Measurements from ENCODE around the gene RFX8.

RFX8 gene

DNA sequence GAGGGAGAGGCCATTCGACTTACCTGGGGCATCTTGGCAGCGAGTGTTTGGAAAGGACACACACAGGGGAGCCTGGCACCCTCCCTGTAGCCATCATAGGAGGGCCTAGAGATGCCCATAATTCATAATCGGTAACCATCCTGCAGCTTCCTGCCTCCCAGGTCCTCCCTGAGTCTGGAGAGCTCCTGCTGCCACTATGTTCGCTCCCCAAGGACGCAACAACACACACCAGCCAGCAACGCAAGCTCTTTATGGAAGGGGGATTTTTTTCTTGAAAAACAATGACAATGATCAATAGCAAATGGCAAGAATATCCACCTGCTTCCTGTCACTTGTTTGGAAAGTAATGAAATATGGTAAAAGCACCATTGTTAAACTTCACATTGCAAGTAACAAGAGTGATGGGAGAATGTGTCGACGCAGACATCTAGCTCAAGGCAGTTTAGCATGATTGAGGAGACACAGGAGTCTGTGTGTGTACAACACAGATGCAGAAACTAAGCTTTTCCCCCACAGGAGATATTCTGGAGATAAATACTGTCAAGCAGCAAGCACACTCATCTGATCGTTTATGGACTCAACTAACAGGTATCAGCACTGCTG, 62.7 kb downstream of the RFX8 start:
- no peak for DNase-seq (ENCODE audit: low read depth in 2 of 3, low spot score in 1 of 3)

- DNase-seq (ENCODE audit: low read depth in 2 of 3, low spot score in 1 of 3), result no peak
These were observed 64.2 kb downstream of the RFX8 start for GRCh38 chr2:101410746-101411145.

- no peak for DNase-seq (ENCODE audit: low read depth in 2 of 3, low spot score in 1 of 3)
These were observed 64.8 kb downstream of the RFX8 start for GRCh38 chr2:101410114-101410513.

DNA sequence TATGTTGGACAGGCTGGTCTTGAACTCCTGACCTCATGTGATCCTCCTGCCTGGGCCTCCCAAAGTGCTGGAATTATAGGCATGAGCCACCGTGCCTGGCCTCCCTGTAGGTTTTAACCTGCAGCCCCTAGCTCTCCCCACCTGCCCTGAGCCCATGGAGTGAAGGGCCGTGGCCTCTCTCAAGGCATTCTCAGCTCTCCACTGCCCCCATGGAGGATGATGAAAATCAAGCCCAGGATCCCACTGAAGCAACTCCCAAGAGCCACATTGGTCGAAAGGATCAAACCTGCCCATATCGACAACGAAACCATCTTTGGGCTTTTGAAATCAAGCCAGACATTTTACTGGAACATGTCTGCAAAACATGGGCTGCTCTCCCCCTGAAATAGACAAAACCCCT, 65.2 kb downstream of the RFX8 start:
- DNase-seq (ENCODE audit: low read depth in 2 of 3, low spot score in 1 of 3), result no peak

DNA sequence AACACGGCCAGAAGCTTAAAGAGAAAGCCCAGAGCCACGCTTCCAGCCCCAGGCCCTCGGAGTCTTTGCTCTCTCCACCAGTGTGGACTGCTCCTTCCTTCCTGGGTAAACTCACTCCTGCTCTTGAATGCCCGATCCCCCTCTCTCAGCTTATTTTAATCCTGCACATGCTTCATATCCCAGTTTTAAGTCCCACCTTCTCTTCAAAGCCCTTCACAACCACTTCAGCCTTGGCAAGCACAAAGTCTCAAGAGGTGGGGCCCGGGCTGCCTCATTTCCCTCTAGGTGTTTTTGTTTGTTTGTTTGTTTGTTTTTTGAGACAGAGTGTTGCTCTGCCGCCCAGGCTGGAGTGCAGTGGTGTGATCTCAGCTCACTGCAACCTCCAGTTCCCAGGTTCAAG, 66.0 kb downstream of the RFX8 start:
- DNase-seq (ENCODE audit: low read depth in 2 of 3, low spot score in 1 of 3), result no peak

DNA sequence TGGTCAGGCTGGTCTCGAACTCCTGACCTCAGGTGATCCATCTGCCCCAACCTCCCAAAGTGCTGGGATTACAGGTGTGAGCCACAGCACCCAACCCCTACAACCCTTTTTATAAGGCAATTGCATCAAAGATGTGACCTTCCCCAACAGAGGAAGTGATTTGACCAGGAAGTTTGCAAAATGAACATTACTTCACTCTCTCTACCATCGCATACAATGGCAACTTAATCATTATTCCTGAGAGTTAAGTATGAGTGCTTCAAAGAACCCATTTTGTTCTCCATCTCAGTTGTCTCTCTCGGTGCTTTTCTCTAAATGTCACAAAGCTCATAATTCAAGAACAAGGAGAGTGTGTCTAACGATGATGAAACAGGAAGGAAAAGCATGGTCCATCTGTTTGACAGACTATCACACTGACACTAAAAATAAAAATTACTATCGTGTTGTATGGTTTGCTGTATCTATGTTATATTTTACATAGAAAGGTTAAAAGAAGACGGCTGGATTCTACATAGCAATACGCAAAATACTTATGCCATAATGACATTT, 69.5 kb downstream of the RFX8 start:
- no peak for DNase-seq (ENCODE audit: low read depth in 2 of 3, low spot score in 1 of 3)

DNA sequence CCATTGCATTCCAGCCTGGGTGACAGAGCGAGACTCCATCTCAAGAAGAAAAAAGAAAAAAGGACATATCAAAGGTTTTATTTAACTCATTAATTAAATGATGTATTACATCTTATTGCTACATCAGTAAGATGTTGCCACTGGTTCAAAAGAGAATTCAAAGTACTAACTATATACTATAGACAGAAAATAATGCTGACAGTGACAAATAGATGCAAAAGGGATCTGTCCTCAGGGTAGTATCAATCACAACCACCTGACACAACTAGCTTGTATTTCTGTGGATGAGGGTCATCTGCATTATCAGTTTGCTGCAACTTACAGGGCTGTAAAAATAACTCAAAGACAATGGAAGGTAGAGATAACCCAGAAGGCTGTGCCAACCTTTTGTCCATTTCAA, 71.2 kb downstream of the RFX8 start:
- no peak for DNase-seq (ENCODE audit: low read depth in 2 of 3, low spot score in 1 of 3)

DNA sequence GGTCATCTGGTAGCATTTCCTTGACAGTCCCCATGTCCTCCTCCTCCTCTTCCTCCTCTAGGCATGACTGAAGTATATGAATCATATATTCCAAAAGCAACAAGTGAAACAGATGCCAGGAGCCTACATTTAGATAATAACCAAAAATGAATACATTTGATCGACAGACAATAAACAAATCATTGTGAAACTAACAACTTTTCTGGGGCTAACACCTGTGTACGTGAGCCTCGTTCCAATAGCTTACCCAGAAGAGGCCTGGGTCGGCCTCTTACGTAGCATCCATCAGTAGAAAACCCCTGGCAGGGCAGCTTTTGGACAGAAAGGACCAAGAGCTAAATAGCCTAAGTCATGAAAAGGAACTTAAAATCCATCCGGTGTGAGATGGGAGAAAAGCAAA, 72.3 kb downstream of the RFX8 start:
- no peak for DNase-seq (ENCODE audit: low read depth in 2 of 3, low spot score in 1 of 3)

DNA sequence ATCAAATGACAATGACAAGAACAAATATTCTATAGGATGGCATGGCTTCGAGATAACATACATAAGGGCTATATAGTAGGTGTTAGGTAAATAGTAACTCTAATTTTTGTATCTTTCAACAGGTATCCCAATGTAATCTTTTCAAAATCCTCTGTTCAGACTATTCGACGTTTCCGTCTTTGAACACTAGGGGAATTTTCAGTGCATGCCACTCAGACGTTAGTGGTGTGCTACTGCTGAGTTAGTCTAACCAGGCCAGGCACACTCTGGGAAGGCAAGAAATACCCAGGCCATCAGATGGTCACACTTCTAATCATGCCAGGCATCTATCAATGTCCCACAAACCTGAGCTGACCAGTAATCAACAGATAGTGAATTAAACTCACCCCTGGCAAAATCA, 73.0 kb downstream of the RFX8 start:
- no peak for DNase-seq (ENCODE audit: low read depth in 2 of 3, low spot score in 1 of 3)

DNA sequence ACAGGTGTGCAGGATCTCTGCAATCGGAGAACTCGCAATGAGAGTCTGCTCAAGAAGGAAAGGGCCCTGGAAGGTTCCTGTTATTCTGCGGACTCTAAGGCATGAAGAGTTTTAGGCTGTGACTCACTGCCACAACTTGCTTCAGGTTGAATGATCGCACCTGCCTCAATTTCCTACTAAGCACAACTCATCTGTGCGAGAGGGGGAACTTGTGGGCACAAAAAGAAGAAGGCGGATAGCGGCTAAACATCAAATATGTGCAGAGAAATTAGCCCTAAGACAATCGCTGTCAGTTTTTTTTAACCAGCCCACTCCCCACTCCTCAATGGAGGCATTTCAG, 73.6 kb downstream of the RFX8 start:
- DNase-seq (ENCODE audit: low read depth in 2 of 3, low spot score in 1 of 3), result no peak

- DNase-seq (ENCODE audit: low read depth in 2 of 3, low spot score in 1 of 3), result no peak
These were observed 74.2 kb downstream of the RFX8 start for GRCh38 chr2:101400506-101401325.

GRCh38 chr2:101400048-101400447, 74.9 kb downstream of the RFX8 start:
- no peak for DNase-seq (ENCODE audit: low read depth in 2 of 3, low spot score in 1 of 3)

- no peak for DNase-seq (ENCODE audit: low read depth in 2 of 3, low spot score in 1 of 3)
These were observed 75.7 kb downstream of the RFX8 start for GRCh38 chr2:101399021-101399799.

- no peak for DNase-seq (ENCODE audit: low read depth in 2 of 3, low spot score in 1 of 3)
These were observed 76.6 kb downstream of the RFX8 start for GRCh38 chr2:101398116-101398821.

DNA sequence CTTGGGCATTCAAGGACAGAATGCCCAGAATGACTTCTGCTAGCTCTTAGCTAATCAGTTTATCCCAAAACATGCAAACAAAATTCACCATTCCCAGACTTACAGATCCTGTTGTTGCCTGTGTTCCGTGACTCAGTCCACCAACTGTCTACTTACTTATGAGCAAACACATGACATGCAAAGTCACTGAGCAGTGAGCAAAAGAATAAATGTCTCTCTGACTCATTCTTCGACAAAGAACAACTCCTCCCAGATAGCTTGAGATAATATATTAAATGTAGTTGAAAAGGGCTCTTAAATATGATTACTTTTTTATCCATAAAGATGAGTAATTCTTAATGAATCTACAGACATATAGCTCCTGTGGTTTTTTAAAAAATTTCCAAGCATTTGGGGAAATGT, 78.6 kb downstream of the RFX8 start:
- DNase-seq (ENCODE audit: low read depth in 2 of 3, low spot score in 1 of 3), result no peak

DNA sequence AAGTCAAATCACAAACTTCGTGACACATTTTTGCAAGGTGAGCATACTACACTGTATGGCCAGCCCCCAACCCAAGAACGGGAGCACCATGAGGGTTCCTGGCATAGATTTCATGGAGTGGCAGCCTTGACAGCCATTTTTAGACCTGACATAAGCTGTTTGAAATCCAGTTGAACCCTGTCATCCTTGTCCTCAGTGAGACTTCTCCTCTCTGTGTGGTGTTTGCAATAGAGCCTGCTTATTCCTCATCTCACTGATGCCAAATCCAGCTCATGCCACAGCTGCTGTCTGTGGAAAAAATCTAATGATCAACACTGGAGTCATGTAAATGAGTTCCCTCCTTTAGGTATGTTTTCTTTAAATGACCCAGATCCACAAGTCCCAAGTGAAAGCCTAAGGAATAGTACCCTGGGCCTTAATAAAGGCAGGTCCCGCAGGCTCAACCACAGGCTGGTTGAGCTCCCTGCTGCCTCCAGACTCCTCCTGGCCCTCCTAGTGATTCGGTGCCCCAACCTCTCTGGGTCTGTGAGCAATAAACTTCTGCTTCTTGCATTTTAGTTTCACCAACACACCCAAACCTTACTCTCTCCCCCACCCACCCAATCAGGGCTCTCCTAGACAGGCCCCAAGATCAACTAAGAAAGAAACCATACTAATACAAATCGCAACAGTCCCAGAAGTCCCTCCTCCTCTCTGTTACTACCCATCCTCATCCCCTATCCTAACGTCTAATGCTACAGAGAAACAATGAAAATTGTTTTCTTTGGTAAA, 79.2 kb downstream of the RFX8 start:
- no peak for DNase-seq (ENCODE audit: low read depth in 2 of 3, low spot score in 1 of 3)

DNA sequence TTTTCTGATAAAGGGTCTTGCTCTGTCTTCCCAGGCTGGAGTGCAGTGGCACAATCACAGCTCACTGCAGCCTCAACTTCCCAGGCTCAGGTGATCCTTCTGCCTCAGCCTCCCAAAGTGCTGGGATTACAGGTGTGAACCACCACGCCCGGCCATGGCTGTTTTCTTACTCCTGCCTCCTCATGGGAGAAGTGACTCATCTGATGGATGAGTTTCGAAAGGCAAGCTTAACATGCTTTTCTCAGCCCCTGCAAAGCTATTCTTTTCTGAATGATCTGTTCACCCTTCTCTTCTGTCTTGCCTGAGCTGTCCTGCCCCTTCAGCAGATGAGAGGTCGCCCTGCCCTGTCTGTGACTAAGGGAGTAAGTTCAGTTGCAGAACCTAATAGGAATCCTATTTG, 86.7 kb downstream of the RFX8 start:
- DNase-seq (ENCODE audit: low read depth in 2 of 3, low spot score in 1 of 3), result no peak

GRCh38 chr2:101387151-101387834, 87.6 kb downstream of the RFX8 start, which contains the start of gene CREG2:
TSS of gene CREG2 (minus strand) at chr2:101387503. CDS start at chr2:101387457, 46 bp downstream.
- DNase-seq (ENCODE audit: low read depth in 2 of 3, low spot score in 1 of 3), result peak; percentile 20 to 53 (median 23)

DNA sequence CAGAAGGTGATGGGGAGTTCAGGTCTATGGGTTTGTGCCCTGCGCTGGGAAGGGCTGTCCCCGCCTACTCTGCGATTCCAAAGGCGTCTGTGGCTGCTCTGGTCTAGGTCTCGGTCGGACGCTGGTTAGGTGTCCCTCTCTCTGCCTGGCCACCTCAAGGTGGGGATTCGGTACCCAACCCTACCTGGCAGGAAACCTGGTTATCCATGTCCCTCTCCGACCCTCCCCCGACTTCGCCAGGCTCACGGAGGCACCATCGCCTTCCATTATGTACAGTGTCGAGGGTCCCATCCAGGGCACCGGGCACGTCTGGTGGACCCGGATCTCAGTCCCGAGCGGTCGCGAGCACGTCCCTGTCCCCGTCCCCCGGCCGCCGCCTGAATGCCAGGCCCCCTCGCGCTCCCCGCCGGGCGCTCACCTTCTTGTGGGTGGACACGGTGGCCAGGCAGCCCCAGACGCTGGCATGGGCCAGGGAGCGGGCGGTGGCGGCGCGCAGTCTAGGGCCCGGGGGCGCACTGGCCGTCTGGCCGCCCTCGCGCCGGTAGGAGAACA, 88.2 kb downstream of the RFX8 start:
- DNase-seq (ENCODE audit: low read depth in 2 of 3, low spot score in 1 of 3), result no peak
